ENCODE data around the gene ZNF655. TPM values are rescaled to one million over a fixed set of nuclear protein-coding genes. Genes with fewer than 3 reads are reported as not detected.

Gene ZNF655
- total RNA-seq, 1 donor from 2014 or later, result 59.7 TPM

DNA sequence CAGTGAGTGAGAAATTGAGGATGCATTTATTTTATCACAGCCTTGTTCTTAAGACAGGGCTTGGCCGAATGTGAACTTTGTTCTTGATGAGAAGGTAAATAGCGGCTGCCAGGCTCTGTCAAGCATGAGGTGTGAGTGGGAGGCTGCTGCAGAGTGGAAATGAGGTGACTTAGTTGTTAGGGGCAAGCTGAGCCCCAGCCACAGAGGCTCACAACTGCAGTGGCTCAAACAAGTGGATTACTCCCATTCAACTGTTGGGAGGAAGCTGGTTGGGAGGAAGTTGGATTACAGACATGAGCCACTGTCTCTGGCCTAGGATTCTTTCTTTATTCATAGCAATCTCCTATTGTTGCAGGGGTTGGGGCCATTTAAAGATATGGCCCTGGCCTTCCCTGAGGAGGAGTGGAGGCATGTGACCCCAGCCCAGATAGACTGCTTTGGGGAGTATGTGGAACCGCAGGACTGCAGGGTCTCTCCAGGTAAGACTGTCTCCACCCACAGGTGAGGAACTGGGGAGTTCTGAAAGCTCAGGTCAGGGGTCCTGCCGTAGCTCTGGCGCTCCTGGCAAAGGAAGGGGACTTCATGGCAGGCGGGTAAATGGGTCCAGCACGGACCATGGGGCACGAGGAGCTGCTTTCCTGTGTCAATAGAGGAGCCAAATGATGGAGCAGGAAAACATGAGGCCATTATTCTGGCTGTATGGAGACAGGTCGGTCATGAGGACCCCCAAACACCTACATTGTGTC is 65.4 kb downstream of the ZNF655 start:
- Mint-ChIP-seq H3K27me3 (ENCODE audit: low read depth, unreplicated experiment) (no peaks in the 10 kb centered on the region), H3K9me3 (ENCODE audit: unreplicated experiment) (no peaks in the 10 kb centered on the region), H3K4me1 (ENCODE audit: low read depth, unreplicated experiment) (peaks cover 2% of the 10 kb centered on the region), H3K36me3 (ENCODE audit: low read depth, unreplicated experiment) (peaks cover 32% of the 10 kb centered on the region), H3K4me3 (ENCODE audit: unreplicated experiment) (no peak overlapping the region), H3K27ac (ENCODE audit: unreplicated experiment) (no peak overlapping the region)
- Histone ChIP-seq H3K4me2 (ENCODE audit: low read length) (no peak overlapping the region), H3K9ac (ENCODE audit: low read length) (no peak overlapping the region), H3K36me3 (ENCODE audit: insufficient read depth, low read length) (peaks cover 46% of the 10 kb centered on the region), H4K20me1 (ENCODE audit: insufficient read depth, low read length) (peaks cover 25% of the 10 kb centered on the region), H3K9me3 (ENCODE audit: insufficient read depth, low read depth, low read length) (no peaks in the 10 kb centered on the region), H2AFZ (ENCODE audit: low read depth, low read length) (no peak overlapping the region), H3K27me3 (ENCODE audit: insufficient read depth, low read length) (no peaks in the 10 kb centered on the region), H3K4me3 (ENCODE audit: insufficient read depth, low read depth, low read length) (no peak overlapping the region), H3K4me1 (ENCODE audit: insufficient read depth, low read length) (peaks cover 4% of the 10 kb centered on the region), H3K79me2 (ENCODE audit: insufficient read depth, low read length) (peaks cover 11% of the 10 kb centered on the region), H3K27ac (ENCODE audit: low read depth, low read length) (no peak overlapping the region)
- no peak for TF ChIP-seq EZH2 (IDR thresholded peaks at IDR 0.05; ENCODE audit: insufficient read depth, low read length)
- no peak for TF ChIP-seq CTCF (IDR thresholded peaks at IDR 0.05; ENCODE audit: insufficient read depth, low read depth, low read length)
- FAIRE-seq (no peak), DNase-seq (ENCODE audit: low read depth) (no peak)

DNA sequence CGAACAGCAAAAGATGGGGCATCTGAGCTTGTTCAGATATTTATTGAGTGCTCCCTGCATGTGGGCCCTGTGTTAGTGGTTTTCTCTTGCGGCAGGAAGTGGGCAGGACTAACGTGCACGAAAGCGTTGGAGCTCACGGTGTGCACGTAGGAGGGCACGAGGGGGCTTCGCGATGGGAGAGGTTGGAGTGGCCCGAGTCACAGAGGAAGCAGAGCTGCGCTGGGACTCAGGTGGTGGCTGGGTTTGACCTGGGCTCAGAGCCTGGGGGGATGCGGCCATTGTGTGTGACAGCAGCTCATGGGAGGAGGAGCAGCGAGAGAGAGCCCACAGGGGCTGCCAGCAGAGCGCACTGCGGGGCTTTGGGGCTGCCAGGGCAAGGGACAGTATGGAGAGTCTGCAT is 66.0 kb downstream of the ZNF655 start:
- no peak for TF ChIP-seq EZH2 (IDR thresholded peaks at IDR 0.05; ENCODE audit: insufficient read depth, low read length)
- no peak for TF ChIP-seq CTCF (IDR thresholded peaks at IDR 0.05; ENCODE audit: insufficient read depth, low read depth, low read length)
- no peak overlapping the region for H2AFZ ChIP-seq (ENCODE audit: low read depth, low read length)
- Mint-ChIP-seq H3K27me3 (ENCODE audit: low read depth, unreplicated experiment) (no peaks in the 10 kb centered on the region), H3K4me3 (ENCODE audit: unreplicated experiment) (no peak overlapping the region), H3K4me1 (ENCODE audit: low read depth, unreplicated experiment) (no peaks in the 10 kb centered on the region), H3K9me3 (ENCODE audit: unreplicated experiment) (no peaks in the 10 kb centered on the region), H3K36me3 (ENCODE audit: low read depth, unreplicated experiment) (peaks cover 32% of the 10 kb centered on the region), H3K27ac (ENCODE audit: unreplicated experiment) (no peak overlapping the region)
- peaks cover 25% of the 10 kb centered on the region for H4K20me1 ChIP-seq (ENCODE audit: insufficient read depth, low read length)
- H3K4me3 ChIP-seq (ENCODE audit: insufficient read depth, low read depth, low read length), result no peak overlapping the region
- H3K79me2 ChIP-seq (ENCODE audit: insufficient read depth, low read length), result peaks cover 8% of the 10 kb centered on the region
- H3K36me3 ChIP-seq (ENCODE audit: insufficient read depth, low read length), result peaks cover 44% of the 10 kb centered on the region
- FAIRE-seq (no peak), DNase-seq (ENCODE audit: low read depth) (no peak)
- no peaks in the 10 kb centered on the region for H3K9me3 ChIP-seq (ENCODE audit: insufficient read depth, low read depth, low read length)
- no peak overlapping the region for H3K9ac ChIP-seq (ENCODE audit: low read length)
- no peak overlapping the region for H3K4me2 ChIP-seq (ENCODE audit: low read length)
- H3K27me3 ChIP-seq (ENCODE audit: insufficient read depth, low read length), result no peaks in the 10 kb centered on the region
- H3K4me1 ChIP-seq (ENCODE audit: insufficient read depth, low read length), result peaks cover 4% of the 10 kb centered on the region
- H3K27ac ChIP-seq (ENCODE audit: low read depth, low read length), result no peak overlapping the region

GRCh38 chr7:99625321-99625720 is 66.9 kb downstream of the ZNF655 start:
- Histone ChIP-seq H3K9me3 (ENCODE audit: insufficient read depth, low read depth, low read length) (no peaks in the 10 kb centered on the region), H3K4me3 (ENCODE audit: insufficient read depth, low read depth, low read length) (no peak overlapping the region), H3K79me2 (ENCODE audit: insufficient read depth, low read length) (peaks cover 4% of the 10 kb centered on the region), H4K20me1 (ENCODE audit: insufficient read depth, low read length) (peaks cover 30% of the 10 kb centered on the region), H3K4me1 (ENCODE audit: insufficient read depth, low read length) (peaks cover 4% of the 10 kb centered on the region), H3K4me2 (ENCODE audit: low read length) (no peak overlapping the region), H2AFZ (ENCODE audit: low read depth, low read length) (no peak overlapping the region), H3K9ac (ENCODE audit: low read length) (no peak overlapping the region), H3K27me3 (ENCODE audit: insufficient read depth, low read length) (no peaks in the 10 kb centered on the region), H3K36me3 (ENCODE audit: insufficient read depth, low read length) (peaks cover 45% of the 10 kb centered on the region), H3K27ac (ENCODE audit: low read depth, low read length) (no peak overlapping the region)
- Mint-ChIP-seq H3K27ac (ENCODE audit: unreplicated experiment) (no peak overlapping the region), H3K27me3 (ENCODE audit: low read depth, unreplicated experiment) (no peaks in the 10 kb centered on the region), H3K4me3 (ENCODE audit: unreplicated experiment) (no peak overlapping the region), H3K4me1 (ENCODE audit: low read depth, unreplicated experiment) (no peaks in the 10 kb centered on the region), H3K36me3 (ENCODE audit: low read depth, unreplicated experiment) (peaks cover 32% of the 10 kb centered on the region), H3K9me3 (ENCODE audit: unreplicated experiment) (no peaks in the 10 kb centered on the region)
- FAIRE-seq (no peak), DNase-seq (ENCODE audit: low read depth) (no peak)
- no peak for TF ChIP-seq CTCF (IDR thresholded peaks at IDR 0.05; ENCODE audit: insufficient read depth, low read depth, low read length)
